DMS153 treated with DMSO at 0.1 percent for 48 hours (cell line): ENCODE results near the gene PIK3CD.
"Not testable (repeated sequence)": the region's sequence is repeated elsewhere in the genome, so short reads cannot be mapped to it uniquely, and the experiment has no call there.

ENCODE experiments used
- DNase-seq: peaks from one replicate; lab custom pipeline; 2025; ENCODE audit not compliant: unreplicated experiment; lab: John Stamatoyannopoulos, UW

PIK3CD gene

DNA sequence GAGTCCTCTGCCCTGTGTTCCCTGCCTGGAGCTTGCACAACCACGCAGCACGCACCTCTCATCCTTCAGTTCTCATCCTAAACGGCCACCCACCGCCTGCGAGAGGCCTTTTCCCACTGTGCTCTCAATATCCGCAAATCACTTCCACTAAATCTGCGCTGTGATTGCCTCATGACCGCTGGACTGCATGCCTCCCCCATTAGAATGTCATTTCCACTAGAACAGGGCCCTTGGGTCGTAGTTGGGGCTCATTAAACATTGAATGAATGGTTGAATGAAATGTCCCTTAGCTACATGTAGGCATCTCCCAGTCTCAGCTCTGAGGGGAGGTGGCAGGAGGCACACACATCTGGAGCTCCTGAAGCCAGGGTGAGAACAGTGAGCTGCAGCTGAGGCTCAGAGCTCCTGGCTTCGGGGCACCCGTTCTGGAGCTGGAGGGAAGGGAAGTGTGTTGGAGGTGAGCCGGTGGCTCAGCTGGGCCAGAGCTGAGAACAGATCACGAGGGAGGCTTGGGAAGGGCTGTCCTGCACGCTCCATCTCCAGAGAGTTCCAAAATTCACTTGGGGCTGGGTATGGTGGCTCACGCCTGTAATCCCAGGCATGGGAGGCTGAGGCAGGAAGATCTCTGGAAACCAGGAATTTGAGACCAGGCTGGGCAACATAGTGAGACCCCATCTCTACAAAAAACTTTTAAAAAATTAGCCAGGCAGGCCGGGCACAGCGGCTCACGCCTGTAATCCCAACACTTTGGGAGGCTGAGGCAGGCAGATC is 32.4 kb upstream of the PIK3CD start:
- DNase-seq, result no peak

DNA sequence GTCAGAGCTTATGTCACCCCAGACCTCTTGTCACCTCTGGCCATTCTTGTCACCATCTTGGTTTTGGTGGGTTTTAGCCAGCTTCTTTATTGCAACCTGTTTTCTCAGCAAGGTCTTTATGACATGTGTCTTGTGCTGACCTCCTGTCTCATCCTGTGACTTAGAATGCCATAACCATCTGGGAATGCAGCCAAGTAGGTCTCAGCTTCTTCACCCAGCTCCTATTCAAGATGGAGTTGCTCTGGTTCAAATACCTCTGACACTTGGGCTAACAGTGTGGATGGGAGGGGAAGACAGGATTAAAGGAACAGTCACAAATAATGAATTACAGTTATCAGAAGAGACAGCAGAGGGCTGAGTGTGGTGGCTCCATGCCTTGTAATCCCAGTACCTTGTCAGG is 30.5 kb upstream of the PIK3CD start:
- no peak for DNase-seq

DNA sequence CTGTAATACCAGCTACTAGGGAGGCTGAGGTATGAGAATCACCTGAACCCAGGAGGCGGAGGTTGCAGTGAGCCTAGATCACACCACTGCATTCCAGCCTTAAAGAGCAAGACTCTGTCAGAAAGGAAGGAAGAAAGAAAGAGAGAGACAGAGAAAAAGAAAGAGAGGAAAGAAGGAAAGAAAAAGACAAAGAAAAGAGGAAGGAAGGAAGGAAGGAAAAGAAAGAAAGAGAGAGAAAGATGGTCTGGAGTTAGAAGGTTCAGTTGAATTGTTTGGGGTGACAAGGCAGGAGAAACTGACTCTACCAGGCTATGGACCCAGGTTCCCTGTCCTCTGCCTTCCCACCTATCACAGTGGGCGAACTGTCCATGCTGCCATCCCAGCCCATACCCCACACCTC is 27.4 kb upstream of the PIK3CD start:
- no peak for DNase-seq

DNA sequence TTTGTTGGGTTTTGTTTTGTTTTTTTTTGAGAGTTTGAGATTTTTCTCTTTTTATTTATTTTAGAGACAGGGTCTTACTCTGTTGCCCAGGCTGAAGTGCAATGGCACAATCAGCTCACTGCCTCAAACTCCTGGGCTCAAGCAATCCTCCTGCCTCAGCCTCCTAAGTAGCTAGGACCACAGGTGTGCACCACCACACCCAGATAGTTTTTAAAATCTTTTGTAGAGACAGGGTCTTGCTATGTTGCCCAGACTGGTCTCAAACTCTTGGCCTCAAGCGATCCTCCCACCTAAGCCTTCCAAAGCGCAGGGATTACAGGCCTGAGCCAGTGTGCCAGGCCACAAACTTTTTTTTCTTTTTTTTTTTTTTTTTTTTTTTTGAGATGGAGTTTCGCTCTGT is 26.5 kb upstream of the PIK3CD start:
- not testable (repeated sequence) for DNase-seq

- DNase-seq, result no peak
Observed at GRCh38 chr1:9626201-9626608, 25.3 kb upstream of the PIK3CD start.

DNA sequence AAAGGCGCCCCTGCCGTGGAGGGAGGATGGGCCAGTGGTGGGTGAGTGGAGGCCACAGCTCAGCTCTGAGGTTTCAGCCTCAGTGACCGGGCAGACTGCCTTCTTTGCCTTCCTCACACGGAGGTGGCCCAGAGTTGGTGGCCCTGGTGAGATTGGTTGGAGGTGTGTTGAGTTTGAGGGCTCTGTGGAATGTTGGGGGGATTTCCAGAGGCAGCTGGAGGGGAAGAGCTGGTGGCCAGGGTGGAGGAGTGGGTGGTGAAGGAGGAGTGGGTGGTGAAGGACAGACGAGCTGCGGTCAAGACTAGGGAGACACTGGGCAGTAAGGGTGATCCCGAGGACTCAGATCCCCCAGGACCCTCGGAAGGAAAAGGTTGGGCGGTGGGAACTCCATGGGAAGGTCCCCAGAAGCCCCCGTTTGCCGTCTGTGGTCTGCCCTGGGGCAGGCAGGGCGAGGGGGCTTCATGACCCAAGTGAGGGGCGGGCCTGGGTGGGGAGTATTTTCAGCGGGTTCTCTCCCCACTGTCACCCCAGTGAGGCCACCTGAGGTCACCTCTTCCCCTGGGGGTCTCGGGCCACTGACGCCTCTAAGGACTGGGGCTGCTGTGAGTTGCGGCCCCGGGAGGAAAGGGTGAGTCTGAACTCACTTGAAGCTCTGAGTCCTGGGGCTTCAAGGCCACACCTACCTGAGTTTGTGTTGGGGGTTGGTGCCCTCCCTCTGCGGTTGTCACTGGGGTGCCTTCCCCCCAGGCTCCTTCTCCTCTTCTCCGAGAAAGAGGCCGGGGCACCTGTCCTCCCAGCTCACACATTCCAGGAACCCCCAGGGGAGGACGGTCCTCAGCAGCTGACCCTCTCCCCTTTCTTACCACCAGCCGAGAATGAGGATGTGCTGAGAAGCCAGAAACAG is 22.7 kb upstream of the PIK3CD start:
- DNase-seq, result no peak

DNA sequence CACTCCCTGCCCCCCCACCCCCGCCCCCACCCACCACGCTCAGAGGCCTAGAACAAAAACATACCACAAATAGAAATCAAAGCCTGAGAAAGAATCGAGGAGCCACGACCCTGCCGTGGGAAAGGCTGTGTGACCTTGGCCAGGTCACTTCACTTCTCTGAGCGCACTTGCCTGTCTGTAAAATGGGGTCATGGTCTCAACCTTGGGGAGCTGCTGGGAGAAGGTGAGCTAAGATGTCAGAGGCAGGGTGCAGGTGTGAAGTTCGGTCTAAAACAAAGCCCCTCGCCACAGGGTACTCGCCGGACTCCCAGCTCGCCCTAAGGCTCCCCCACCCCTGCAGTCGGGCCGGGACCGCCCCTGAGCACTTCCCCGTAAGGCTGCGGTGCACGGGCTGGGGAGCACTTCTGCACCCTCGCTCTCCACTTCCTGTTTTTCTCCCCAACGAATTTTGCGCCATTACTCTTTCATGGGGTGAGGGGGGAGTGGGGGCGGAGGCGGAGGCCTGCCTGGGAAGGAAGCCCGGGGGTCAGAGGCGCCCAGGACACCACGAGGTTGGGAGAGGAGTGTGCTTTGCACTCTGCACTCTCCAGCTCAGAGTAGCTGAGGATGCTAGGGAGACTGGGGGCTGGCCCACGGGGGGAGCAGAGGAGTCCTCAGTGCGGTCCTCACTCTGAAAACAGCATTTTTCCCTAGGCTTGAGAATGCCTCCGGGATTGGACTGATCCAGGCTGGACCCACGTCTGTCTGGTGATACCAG is 21.9 kb upstream of the PIK3CD start:
- DNase-seq, result no peak

- DNase-seq, result no peak
Observed at GRCh38 chr1:9630331-9631111, 21.0 kb upstream of the PIK3CD start.

GRCh38 chr1:9631613-9632012 is 19.9 kb upstream of the PIK3CD start:
- no peak for DNase-seq

DNA sequence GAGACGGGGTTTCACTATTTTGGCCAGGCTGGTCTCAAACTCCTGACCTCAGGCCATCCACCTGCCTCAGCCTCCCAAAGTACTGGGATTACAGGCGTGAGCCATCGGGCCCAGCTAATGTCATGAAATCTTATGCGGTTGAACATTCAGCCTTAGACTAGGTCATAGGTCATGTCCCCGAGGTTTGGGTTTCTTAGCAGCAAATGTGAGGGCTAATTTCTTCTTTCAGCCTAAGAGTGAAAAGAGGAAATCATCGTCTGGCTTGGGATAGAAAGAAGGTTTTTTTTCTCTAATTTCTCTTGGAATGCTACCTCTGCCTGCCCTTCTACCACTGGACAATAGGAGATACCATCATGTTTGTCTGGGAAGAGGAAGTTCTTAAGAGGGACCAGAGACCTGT is 18.0 kb upstream of the PIK3CD start:
- DNase-seq, result no peak

GRCh38 chr1:9634582-9634981 is 16.9 kb upstream of the PIK3CD start:
- DNase-seq, result no peak

- DNase-seq, result no peak
Observed at GRCh38 chr1:9639227-9639626, 12.3 kb upstream of the PIK3CD start.

- DNase-seq, result no peak
Observed at GRCh38 chr1:9643351-9644256, 7.9 kb upstream of the PIK3CD start.

DNA sequence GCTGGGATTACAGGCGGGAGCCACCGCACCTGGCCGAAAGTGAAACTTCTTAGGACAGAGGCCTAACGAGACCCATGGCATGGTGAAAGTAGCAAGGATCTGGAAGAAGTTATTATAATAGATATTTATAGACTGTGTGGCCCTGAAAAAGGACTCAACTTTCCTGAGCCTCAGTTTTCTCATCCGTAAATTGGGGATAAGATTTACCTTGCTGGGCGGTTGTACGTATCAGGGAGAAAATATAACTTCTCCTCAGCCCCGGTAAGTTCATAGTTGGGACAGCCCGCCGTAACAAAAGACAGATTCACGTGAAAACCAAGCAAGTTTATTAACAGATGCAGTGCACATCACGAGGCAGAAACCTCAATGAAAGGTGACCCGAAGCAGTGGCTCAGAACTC is 5.5 kb upstream of the PIK3CD start:
- no peak for DNase-seq

DNA sequence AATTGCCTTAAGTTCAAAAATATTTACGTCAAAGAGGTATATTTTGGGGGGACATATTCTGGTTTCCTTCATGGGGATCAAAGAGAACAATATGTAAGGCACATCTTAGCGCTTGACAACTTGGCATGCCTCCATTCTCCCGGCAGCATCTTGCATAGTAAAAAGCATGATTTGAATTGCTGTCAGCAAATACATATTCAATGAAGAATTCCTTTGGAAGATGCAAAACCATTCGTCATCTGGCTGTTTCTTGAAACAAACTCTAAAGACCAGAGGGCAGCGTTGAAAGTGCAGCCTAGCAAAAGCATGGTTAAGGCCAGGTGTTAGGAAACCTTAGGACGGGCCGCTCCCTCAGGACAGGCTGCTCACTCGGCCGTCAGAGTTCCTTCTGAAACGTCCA is 3.4 kb upstream of the PIK3CD start:
- no peak for DNase-seq

GRCh38 chr1:9649769-9650168 is 1.8 kb upstream of the PIK3CD start:
- no peak for DNase-seq

- DNase-seq, result no peak
Observed at GRCh38 chr1:9651220-9651564, 339 bp upstream of the PIK3CD start.

DNA sequence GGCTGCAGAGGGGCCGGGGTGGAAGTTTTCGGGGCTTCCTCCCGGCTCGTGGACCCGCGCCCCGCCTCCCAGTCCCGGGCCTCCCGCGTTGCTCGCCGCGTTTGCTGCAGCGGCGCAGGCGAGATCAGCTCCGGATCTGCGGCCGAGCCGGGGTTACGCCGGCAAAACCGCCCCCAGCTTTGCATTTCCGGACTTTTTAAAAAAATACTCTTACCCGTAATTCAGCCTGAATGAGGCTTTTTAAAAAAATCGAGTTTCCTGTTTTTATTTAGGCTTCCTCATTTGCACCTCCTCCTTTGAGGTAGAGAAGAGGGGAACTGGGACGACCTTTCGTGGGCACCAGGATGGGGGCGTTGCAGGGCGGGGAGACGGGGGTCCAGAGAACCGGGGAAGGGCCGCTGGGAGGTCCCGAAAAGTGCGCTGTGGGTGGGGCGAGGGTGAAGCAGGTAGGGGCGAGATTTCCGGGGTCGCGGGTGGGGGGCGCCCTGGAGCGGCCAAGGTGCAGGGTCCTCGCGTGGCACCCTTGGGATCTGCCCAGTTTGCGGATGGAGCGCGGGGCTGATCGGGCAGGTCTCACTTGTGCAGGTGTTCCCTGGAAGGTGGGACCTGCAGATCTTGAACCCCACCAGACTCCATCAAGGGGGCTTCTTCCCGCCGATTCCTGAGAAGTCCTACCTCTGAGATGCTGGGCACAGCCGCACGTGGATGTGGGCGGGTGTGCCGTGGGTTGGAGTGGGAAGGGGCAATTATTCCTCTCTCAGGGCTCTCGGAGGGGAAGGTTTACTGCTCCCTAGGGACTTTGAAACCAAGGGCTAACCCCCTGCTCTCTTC is 1.1 kb downstream of the PIK3CD start:
- no peak for DNase-seq

- no peak for DNase-seq
Observed at GRCh38 chr1:9653210-9653490, 1.6 kb downstream of the PIK3CD start.
